ENCODE results near the gene PCGF1.

PCGF1 gene

GRCh38 chr2:74501335-74502071 is 6.0 kb downstream of the PCGF1 start:
- TF ChIP-seq, protein P1, sequence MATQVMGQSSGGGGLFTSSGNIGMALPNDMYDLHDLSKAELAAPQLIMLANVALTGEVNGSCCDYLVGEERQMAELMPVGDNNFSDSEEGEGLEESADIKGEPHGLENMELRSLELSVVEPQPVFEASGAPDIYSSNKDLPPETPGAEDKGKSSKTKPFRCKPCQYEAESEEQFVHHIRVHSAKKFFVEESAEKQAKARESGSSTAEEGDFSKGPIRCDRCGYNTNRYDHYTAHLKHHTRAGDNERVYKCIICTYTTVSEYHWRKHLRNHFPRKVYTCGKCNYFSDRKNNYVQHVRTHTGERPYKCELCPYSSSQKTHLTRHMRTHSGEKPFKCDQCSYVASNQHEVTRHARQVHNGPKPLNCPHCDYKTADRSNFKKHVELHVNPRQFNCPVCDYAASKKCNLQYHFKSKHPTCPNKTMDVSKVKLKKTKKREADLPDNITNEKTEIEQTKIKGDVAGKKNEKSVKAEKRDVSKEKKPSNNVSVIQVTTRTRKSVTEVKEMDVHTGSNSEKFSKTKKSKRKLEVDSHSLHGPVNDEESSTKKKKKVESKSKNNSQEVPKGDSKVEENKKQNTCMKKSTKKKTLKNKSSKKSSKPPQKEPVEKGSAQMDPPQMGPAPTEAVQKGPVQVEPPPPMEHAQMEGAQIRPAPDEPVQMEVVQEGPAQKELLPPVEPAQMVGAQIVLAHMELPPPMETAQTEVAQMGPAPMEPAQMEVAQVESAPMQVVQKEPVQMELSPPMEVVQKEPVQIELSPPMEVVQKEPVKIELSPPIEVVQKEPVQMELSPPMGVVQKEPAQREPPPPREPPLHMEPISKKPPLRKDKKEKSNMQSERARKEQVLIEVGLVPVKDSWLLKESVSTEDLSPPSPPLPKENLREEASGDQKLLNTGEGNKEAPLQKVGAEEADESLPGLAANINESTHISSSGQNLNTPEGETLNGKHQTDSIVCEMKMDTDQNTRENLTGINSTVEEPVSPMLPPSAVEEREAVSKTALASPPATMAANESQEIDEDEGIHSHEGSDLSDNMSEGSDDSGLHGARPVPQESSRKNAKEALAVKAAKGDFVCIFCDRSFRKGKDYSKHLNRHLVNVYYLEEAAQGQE (IDR thresholded peaks at IDR 0.05; ENCODE audit: insufficient read depth in 1 of 2, low read depth in 2 of 2, low read length in 2 of 2): peak; percentile 18 to 75; a peak in 2 of 4 replicates
- no peak for TF ChIP-seq SIN3A (IDR thresholded peaks at IDR 0.05; ENCODE audit: borderline replicate concordance, insufficient read depth, low read length)

GRCh38 chr2:74500578-74500946 is 6.9 kb downstream of the PCGF1 start:
- TF ChIP-seq SIN3A (IDR thresholded peaks at IDR 0.05; ENCODE audit: borderline replicate concordance, insufficient read depth, low read length) (no peak), POLR2AphosphoS5 (IDR thresholded peaks at IDR 0.05; ENCODE audit: low read depth, low read length) (no peak), FOXP2 (optimal IDR thresholded peaks at IDR 0.05; ENCODE audit: borderline replicate concordance, extremely low read depth, extremely low read length, insufficient read depth) (no peak), TAF1 (IDR thresholded peaks at IDR 0.05; ENCODE audit: borderline replicate concordance, insufficient read depth, low read length) (no peak)
- TF ChIP-seq, protein P1 (IDR thresholded peaks at IDR 0.05; ENCODE audit: insufficient read depth in 1 of 2, low read depth in 2 of 2, low read length in 2 of 2): no peak

DNA sequence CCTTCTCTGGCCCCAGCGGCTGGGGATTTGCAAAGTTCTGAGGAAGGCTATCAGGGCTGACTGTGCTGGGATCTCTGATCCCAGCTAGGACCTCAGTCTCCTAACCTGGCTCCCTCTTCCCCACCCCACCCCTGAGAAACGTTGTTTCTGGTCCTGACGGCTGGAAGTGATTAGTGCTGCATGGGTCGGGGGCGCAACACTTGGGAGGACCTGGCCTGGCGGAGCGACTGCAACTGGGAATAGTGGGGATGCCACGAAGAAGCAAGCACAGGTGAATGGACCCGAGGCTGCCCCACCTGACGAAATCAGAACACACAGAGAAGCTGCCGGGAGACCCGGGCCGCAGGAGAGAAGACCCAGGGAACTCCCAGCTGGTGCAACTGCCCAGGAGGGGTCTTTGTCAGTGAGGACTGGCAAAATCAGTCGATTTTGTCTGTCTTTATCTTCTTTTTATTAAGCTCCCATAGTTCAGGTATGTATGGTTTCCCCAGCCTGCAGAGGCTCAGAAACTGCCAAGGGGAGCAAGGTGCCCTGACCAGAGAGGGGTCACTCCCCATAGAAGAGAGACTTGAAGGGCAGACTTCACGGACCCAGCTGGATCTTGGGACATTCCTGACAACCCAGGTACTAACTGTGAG is 7.4 kb downstream of the PCGF1 start:
- TF ChIP-seq SIN3A (IDR thresholded peaks at IDR 0.05; ENCODE audit: borderline replicate concordance, insufficient read depth, low read length) (no peak), POLR2AphosphoS5 (IDR thresholded peaks at IDR 0.05; ENCODE audit: low read depth, low read length) (no peak), TAF1 (IDR thresholded peaks at IDR 0.05; ENCODE audit: borderline replicate concordance, insufficient read depth, low read length) (no peak)

GRCh38 chr2:74499267-74499939 is 8.1 kb downstream of the PCGF1 start, which contains the start of gene LBX2:
Gene LBX2, minus strand, starts transcription at chr2:74499603. Its CDS starts 66 bp downstream, at chr2:74499537.
- TF ChIP-seq, protein P1 (IDR thresholded peaks at IDR 0.05; ENCODE audit: insufficient read depth in 1 of 2, low read depth in 2 of 2, low read length in 2 of 2): no peak
- no peak for TF ChIP-seq SIN3A (IDR thresholded peaks at IDR 0.05; ENCODE audit: borderline replicate concordance, insufficient read depth, low read length)
- TF ChIP-seq POLR2AphosphoS5 (IDR thresholded peaks at IDR 0.05; ENCODE audit: low read depth, low read length): no peak
- no peak for TF ChIP-seq FOXP2 (optimal IDR thresholded peaks at IDR 0.05; ENCODE audit: borderline replicate concordance, extremely low read depth, extremely low read length, insufficient read depth)

- TF ChIP-seq TAF1 (IDR thresholded peaks at IDR 0.05; ENCODE audit: borderline replicate concordance, insufficient read depth, low read length) (no peak), FOXP2 (optimal IDR thresholded peaks at IDR 0.05; ENCODE audit: borderline replicate concordance, extremely low read depth, extremely low read length, insufficient read depth) (no peak), POLR2AphosphoS5 (IDR thresholded peaks at IDR 0.05; ENCODE audit: low read depth, low read length) (no peak), SIN3A (IDR thresholded peaks at IDR 0.05; ENCODE audit: borderline replicate concordance, insufficient read depth, low read length) (no peak)
- TF ChIP-seq, protein P1 (IDR thresholded peaks at IDR 0.05; ENCODE audit: insufficient read depth in 1 of 2, low read depth in 2 of 2, low read length in 2 of 2): no peak
Observed at GRCh38 chr2:74498500-74499266, 8.8 kb downstream of the PCGF1 start.
